Activated CD4-positive, alpha-beta T cell treated with anti-CD3 and anti-CD28 coated beads for 4 hours (primary cell): Measurements from ENCODE around the gene ITIH3.

Source experiments
- DNase-seq, 2 donors: peaks; one replicate each; pipeline ENCODE4 v3.0.0-alpha.2; 2020

ITIH3 gene

DNA sequence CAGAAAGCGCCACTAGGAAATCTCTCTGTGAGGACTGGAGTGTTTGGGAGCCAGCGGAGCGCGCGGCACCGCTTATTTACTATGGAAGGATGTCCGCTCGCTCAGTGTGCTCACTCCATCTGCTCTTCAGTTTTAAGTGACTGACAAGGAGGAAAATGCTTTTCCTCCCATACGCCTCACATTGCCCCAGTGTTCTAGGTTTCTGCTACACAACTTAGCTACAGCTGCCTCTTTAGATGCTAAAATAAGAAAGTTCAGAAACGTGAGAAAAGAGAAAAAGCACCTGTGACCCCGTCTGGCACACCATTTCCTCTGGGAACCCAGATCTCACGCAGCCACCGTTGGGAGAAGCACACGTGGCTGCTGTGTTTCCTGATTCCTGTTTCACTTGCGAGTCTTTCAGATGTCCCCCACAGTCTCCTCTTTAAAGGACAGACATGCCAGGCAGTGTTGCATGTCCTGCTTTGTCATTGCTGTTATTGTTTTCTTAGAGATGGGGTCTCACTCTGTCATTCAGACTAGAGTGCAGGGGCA is 51.9 kb downstream of the ITIH3 start:
- no peak for DNase-seq

DNA sequence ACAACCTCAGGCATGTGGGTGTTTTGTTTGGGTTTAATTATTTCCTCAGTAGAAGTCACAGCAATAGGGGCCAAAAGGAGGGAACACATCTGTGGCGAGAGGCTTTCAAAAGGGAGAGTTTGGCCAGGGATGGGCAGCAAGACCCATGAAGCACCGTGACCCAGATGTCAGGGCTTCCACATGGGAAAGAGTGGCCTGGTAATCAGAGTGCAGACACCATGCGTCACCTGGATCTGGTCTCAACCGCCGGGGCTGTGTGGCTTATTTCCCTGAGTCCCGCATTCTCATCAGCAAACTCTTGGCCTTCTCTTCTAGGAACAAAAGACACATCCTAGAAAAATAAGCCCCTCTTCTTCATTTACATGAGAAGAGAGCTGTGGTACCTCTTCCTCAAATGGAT is 52.6 kb downstream of the ITIH3 start:
- no peak for DNase-seq

DNA sequence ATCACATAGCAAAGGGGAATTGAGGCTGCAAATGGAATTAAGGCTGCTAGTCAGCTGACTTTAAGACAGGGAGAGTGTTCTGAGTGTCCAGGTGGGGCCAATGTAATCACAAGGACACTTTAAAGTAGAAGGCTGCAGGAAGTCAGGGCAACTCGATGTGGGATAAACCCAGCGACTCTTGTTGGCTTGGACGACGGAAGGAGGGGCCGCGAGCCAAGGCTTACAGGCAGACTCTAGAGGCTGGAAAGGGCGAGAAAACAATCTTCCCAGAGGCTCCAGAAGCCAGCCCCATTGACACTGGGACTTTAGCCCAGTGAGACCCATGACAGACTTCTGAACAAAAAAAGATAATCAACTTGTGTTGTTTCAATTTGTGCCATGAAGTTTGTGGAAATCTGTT is 53.1 kb downstream of the ITIH3 start:
- DNase-seq, result no peak

DNA sequence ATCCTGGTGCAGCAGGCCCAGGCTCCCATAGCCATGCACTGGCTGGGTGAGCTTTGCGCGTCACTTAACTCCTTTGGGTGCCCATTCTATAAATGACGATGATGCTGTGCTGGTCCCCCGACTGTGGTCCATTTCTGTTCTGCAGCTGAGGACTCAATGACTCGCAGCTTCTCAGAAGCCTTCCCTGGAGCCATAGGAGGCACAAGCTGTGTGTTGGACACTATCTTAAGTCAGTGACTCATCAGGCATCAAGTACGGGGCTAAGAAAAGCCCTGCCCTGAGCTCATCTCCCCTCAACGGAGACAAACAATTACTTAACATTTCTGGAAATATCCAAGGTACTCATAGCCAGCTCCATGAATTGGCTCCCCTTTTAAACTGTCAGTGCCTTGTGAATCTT is 54.0 kb downstream of the ITIH3 start:
- DNase-seq, result no peak

DNA sequence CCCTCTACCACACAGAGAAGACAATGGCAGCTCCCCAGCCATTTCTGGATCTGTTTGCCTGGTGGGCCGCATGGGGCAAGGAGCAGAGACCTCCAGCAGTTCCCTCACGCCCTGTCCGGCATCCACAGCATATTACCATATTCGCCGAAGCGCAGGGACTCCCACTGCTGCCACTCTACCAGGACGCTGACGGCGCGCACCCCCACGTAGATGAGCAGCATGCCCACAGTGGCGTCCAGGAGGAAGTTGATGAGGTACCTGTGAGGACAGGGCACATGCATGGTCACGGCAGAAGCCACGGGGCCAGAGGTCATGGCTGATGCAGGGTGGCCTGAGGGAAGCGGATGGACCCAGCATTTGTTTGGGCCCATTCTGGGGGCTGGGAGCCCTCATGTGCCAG is 55.1 kb downstream of the ITIH3 start:
- no peak for DNase-seq

DNA sequence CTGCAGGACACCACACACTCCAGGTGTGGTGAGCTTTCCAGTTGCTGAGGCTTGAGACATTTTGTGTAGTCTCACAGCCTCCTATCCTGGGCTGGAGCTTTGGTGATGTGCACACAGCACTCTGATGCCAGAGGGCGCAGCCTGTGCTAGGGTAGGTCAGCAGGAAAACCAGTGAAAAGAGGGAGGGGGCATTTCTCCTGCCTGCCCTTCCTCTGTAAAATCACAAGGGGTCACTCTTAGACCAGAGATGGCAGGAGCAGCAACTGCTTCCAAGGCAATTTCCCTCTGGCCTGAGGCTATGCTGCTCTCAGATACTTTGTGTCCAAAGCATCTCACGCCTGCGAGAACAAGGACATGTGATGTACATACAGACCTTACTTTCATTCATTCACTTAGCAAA is 56.8 kb downstream of the ITIH3 start:
- peak in 1 of 2 donors; percentile 9 for DNase-seq

DNA sequence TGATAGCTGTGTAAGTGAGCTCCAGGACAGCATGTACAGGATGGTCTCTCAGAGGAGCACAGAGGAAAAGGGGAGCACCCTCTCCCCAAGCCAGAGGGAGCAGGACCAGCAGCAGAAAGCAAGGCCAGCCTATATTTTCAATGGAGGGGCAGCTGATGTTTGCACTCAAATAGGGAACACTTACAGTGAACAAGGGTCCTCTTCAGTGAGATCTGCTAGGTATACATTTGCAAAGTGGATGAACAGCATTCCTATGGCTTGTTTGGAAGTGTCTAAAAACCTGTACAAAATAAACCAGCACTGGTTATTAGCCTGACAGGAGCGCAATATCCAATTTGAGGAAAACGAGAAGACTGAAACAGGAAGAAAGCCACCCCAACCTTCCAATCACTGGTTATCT is 57.8 kb downstream of the ITIH3 start:
- no peak for DNase-seq

DNA sequence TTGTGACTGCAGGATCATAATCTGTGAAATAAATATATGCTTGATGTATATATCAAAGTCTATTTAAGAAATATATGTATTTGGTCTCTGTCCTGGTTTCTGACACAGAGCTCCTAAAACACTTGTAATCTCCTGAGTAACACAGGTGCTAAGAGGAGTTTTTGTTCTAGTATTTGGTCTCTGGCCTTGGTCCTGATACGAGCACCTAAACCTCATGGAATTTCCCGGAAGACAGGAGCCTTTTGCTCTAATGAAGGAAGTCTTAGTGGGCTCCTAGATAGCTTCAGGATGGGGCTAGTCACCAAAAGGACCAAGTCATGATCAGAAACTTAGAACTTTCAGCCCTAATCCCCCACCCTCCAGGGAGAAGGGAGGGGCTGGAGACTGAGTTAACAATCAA is 59.4 kb downstream of the ITIH3 start:
- DNase-seq, result no peak

DNA sequence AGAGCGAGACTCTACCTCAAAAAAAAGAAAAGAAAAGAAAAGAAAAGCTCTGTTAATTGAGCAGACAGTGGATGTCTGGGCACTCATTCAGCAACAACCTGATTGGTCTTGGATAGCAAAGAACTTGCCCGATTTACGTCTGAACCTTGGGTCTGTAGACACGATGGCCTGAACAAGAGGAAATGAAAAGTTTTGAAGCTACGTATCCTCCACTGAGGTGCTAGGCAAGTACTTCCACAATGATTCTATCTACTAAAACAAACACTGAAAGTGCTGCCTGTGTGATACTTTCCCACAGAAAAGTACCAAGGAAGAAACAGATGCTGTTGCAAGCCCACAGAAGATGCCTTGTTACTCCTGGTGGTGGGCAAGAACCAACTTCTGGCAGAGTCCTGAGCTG is 62.1 kb downstream of the ITIH3 start:
- DNase-seq, result no peak

DNA sequence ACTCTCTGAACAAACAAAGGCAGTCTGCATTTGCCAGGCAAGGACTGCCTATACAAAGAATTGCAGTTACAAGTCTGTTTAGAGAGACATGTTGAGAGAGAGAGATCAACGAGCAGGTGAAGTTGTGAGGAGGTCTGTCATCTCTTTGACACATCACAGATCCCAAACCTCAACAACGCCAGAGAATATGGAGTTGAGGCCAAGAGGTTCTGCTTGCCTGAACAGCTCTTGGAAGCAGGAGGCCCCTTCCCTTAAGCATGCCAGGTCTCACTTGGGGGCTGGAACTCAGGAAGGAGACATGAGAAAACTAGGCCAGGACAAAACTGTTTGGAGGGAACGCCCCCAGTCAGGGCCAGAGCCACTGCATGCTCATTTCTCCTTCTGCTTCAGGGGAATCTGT is 62.5 kb downstream of the ITIH3 start:
- no peak for DNase-seq

DNA sequence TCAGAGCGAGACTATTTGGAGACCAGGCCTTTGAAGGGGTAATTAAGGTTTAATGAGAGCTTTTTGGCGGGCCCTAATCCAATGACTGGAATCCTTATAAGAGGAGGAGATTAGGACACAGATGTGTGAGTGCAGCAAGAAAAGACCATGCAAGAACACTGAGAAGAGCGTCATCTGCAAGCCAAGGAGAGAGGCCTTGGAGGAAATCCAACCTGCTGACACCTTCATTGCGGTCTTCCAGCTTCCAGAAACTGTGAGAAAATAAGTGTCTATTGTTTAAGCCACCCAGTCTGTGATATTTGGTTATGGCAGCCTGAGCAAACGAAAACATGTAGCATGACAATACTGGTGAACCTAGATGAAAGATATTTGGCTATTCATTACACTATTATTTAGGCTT is 63.3 kb downstream of the ITIH3 start:
- DNase-seq, result no peak
